Left ventricle myocardium inferior (tissue), 1 donor: ENCODE measurements around the gene SMARCAD1. TPM values are rescaled to one million over a fixed set of nuclear protein-coding genes. Genes with fewer than 3 reads are reported as not detected.
"Not testable (repeated sequence)": the region's sequence is repeated elsewhere in the genome, so short reads cannot be mapped to it uniquely, and the experiment has no call there.

Experiments
- DNase-seq: peaks from one replicate; pipeline ENCODE4 v3.0.0-alpha.2; 2020
- H3K27ac ChIP-seq: fragments of 200-600 bp; replicated peaks from 2 replicates; pipeline ENCODE4 v1.8.0; 2021
- H3K27me3 ChIP-seq: fragments of 200-600 bp; 2 replicates; pipeline ENCODE4 v1.8.0; 2021; ENCODE audit warnings: low read depth
- H3K36me3 ChIP-seq: fragments of 200-600 bp; 2 replicates; pipeline ENCODE4 v1.8.0; 2021
- H3K4me1 ChIP-seq: fragments of 200-600 bp; 2 replicates; pipeline ENCODE4 v1.8.0; 2021
- H3K4me3 ChIP-seq: fragments of 200-600 bp; 2 replicates; pipeline ENCODE4 v1.8.0; 2021; ENCODE audit warnings: mild to moderate bottlenecking, moderate library complexity
- H3K9me3 ChIP-seq: fragments of 200-600 bp; replicated peaks from 2 replicates; pipeline ENCODE4 v1.8.0; 2021
- intact Hi-C: fragments of 100-400 bp; cut with micrococcal nuclease; formaldehyde crosslinking; loops from one replicate; pipeline ENCODE4 v1.11.0; 2022
- total RNA-seq: library from RNA; stranded (reverse); fragmentation: NEBNext Ultra II Directional; extraction: Animal tissue kit (Norgen Biotek cat#: 25700); gene quantifications from one replicate; pipeline ENCODE4 v1.2.1, GENCODE V29; 2021
- TF ChIP-seq, protein P1 (sequence below): fragments of 200-600 bp; IDR thresholded peaks from 2 replicates; pipeline ENCODE4 v1.8.0; 2021; ENCODE audit warnings: antibody characterized with exemption, mild to moderate bottlenecking, borderline replicate concordance
- donor health status: DM: no; HTN: yes; CAD: no; lungs with severe emphysema.

Gene SMARCAD1
- total RNA-seq, 1 donor from 2014 or later, result 9.5 TPM

DNA sequence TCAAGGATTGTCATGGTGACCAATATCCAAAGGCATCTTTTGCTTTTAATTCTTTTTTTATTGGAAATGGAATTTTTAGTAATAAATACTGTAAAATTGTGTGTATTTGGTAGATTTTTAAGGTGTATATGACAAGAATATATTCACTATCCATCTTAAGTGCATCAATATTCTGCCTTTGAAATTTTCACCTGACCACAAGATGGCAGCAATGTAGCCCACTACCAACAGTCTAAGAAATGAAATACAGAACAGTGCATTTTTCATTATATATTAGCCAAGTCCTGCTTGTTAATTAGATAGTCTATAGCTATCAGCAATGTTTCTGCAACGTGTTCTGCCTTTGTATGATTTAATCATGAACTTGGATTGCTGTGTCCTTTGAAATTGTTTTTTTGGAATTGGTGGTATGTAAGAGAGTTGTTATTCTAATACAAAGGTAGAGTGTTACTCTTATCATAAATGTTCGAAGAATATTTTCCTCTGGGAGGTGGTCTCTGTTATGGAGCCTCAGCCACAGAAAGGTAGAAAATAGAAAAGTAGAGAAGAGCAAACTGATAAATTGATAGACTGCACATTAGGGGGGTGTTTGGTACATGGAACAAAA is 96.8 kb downstream of the SMARCAD1 start:
- H3K4me3 ChIP-seq, result no peak overlapping the region
- no peaks in the 10 kb centered on the region for H3K27me3 ChIP-seq
- peaks cover 8% of the 10 kb centered on the region for H3K4me1 ChIP-seq
- DNase-seq, result no peak
- H3K27ac ChIP-seq, result no peak overlapping the region
- TF ChIP-seq, protein P1, sequence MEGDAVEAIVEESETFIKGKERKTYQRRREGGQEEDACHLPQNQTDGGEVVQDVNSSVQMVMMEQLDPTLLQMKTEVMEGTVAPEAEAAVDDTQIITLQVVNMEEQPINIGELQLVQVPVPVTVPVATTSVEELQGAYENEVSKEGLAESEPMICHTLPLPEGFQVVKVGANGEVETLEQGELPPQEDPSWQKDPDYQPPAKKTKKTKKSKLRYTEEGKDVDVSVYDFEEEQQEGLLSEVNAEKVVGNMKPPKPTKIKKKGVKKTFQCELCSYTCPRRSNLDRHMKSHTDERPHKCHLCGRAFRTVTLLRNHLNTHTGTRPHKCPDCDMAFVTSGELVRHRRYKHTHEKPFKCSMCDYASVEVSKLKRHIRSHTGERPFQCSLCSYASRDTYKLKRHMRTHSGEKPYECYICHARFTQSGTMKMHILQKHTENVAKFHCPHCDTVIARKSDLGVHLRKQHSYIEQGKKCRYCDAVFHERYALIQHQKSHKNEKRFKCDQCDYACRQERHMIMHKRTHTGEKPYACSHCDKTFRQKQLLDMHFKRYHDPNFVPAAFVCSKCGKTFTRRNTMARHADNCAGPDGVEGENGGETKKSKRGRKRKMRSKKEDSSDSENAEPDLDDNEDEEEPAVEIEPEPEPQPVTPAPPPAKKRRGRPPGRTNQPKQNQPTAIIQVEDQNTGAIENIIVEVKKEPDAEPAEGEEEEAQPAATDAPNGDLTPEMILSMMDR, result peak; percentile 65
- H3K9me3 ChIP-seq, result no peaks in the 10 kb centered on the region
- intact Hi-C loops, result no loop called here
- no peaks in the 10 kb centered on the region for H3K36me3 ChIP-seq

DNA sequence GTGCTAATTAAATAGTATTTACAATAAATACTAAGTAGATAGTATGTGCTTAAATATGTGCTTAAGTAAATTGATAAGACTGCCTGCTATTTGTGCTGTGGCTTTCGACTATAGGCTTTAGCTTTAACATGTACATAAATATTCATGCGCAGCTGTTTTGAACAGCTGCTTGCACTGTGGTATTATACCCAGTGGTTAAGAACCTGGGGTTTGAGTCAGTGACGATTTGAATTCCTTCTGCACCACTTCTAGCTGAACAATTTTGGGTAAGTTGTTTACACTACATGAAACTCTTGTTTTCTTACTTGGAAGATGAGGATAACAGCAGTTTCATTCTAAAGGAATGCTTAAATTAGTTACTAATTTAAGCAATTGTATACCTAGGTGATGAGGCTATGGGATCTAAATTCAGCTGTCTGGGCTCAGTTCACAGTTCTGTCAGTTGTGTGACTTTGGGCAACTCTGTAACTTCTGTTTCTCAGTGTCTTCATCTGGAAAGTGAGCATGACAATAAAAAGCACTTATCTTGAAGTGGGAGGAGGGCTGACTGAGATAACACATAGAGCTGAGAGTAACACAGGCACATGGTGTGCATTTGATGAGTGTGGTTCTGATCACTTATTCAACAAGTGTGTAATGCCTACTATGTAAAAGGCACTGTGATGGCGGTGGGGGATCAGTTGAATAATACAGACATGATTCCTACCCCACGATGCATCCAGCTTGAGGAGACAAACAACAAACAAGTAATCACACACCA is 98.0 kb downstream of the SMARCAD1 start:
- no peaks in the 10 kb centered on the region for H3K27me3 ChIP-seq
- H3K36me3 ChIP-seq, result no peaks in the 10 kb centered on the region
- H3K4me1 ChIP-seq, result peaks cover 8% of the 10 kb centered on the region
- no peak for DNase-seq
- H3K27ac ChIP-seq, result no peak overlapping the region
- intact Hi-C loops, result no loop called here
- TF ChIP-seq, protein P1, result no peak
- H3K9me3 ChIP-seq, result peaks cover 5% of the 10 kb centered on the region
- H3K4me3 ChIP-seq, result no peak overlapping the region

DNA sequence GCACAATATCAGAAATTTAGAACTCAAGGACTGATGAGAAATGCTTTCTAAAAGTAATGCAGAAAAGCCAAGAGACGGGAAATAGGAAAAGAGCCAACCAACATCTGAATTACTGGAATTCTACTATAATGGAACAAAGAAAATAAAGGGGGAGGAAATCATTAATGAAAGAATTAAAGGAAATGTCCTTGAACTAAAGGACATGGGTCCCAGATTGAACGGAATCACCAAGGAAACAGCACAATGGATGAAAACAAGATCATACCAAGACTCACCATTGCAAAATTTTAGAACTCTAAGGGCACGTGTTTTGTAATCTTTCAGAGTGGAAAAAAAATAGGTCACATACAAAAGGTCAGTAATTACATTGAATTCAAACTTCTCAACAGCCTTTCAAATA is 99.0 kb downstream of the SMARCAD1 start:
- intact Hi-C loops, result no loop called here
- no peak overlapping the region for H3K4me3 ChIP-seq
- H3K9me3 ChIP-seq, result peaks cover 5% of the 10 kb centered on the region
- no peak for DNase-seq
- H3K4me1 ChIP-seq, result peaks cover 8% of the 10 kb centered on the region
- H3K27me3 ChIP-seq, result no peaks in the 10 kb centered on the region
- TF ChIP-seq, protein P1, result no peak
- H3K27ac ChIP-seq, result no peak overlapping the region
- no peaks in the 10 kb centered on the region for H3K36me3 ChIP-seq

DNA sequence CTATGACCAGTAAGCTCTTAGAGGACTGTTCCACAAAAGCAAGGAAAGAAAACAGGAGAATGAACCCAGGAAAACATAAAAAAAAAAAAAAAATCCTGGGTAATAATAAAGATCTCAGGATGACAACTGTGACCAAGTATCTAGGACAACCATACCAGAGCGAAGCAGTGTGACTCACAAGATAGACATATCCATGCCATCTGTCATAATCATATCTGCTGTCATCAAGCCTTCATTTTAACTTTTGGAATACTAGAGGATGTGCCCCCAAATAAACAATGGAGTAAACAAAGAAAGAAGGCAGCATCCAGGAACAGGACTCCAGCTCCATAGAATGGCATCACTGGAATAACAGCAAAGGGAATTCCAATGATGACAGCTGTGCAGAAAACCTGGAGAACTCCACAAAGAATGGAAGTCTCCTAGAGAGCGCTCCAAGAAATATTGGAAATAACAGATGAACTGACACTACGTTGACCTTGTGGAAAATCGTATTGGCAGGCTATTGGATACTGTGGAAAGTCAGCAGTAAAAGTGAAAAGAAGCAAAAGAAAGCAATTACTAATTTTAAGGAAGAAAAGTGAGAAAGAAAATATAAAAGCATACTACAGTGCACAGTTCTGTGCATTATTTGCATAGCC is 99.7 kb downstream of the SMARCAD1 start:
- peaks cover 8% of the 10 kb centered on the region for H3K4me1 ChIP-seq
- H3K9me3 ChIP-seq, result peaks cover 5% of the 10 kb centered on the region
- no peak overlapping the region for H3K27ac ChIP-seq
- intact Hi-C loops, result no loop called here
- TF ChIP-seq, protein P1, result no peak
- no peaks in the 10 kb centered on the region for H3K36me3 ChIP-seq
- no peak overlapping the region for H3K4me3 ChIP-seq
- no peak for DNase-seq
- no peaks in the 10 kb centered on the region for H3K27me3 ChIP-seq

DNA sequence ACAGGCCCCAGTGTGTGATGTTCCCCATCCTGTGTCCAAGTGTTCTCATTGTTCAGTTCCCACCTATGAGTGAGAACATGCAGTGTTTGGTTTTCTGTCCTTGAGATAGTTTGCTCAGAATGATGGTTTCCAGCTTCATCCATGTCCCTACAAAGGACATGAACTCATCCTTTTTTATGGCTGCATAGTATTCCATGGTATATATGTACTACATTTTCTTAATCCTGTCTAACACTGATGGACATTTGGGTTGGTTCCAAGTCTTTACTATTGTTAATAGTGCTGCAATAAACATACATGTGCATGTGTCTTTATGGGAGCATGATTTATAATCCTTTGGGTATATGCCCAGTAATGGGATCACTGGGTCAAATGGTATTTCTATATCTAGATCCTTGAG is 112.3 kb downstream of the SMARCAD1 start:
- H3K9me3 ChIP-seq, result peaks cover 25% of the 10 kb centered on the region
- H3K27me3 ChIP-seq, intact Hi-C loops: not testable (repeated sequence)

DNA sequence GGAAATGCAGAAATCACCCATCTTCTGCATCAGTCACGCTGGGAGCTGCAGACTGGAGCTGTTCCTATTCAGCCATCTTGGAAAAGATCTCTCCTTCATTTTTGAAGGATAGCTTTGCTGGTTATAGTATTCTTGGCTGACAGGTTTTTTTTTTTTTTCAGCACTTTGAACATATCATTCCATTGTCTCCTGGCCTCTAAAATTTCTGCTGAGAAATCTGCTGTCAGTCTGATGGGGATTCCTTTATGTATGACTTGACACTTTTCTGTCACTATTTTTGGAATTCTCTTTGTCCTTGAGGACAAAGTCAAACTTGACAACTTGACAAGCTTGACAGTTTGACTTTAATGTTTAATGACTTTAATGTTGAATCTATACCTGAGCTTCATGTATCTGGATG is 118.2 kb downstream of the SMARCAD1 start:
- no peaks in the 10 kb centered on the region for H3K4me1 ChIP-seq
- H3K36me3 ChIP-seq, result no peaks in the 10 kb centered on the region
- no peaks in the 10 kb centered on the region for H3K27me3 ChIP-seq
- no peak overlapping the region for H3K27ac ChIP-seq
- peaks cover 40% of the 10 kb centered on the region for H3K9me3 ChIP-seq
- TF ChIP-seq, protein P1, result no peak
- no peak overlapping the region for H3K4me3 ChIP-seq
- intact Hi-C loops, result no loop called here
- DNase-seq, result no peak

More for the DNA sequence above, 112.3 kb downstream of the SMARCAD1 start:
- H3K4me1 ChIP-seq, DNase-seq, H3K27ac ChIP-seq, H3K36me3 ChIP-seq, H3K4me3 ChIP-seq: not testable (repeated sequence)
